Measurements from ENCODE around the gene SLC4A5. TPM values are rescaled to one million over a fixed set of nuclear protein-coding genes. Genes with fewer than 3 reads are reported as not detected.

The SLC4A5 gene
- total RNA-seq, 1 experiment from 2014 or later: 1.8 TPM

- Mint-ChIP-seq H3K4me3 (no peak overlapping the region), H3K9me3 (no peaks in the 10 kb centered on the region), H3K27me3 (ENCODE audit: low read depth) (no peaks in the 10 kb centered on the region), H3K36me3 (peaks cover 62% of the 10 kb centered on the region), H3K27ac (no peak overlapping the region), H3K4me1 (peaks cover 27% of the 10 kb centered on the region)
- ATAC-seq: no peak
- TF ChIP-seq SOX15 (CRISPR knock-in tag; IDR thresholded peaks at IDR 0.05): no peak
- no peak for TF ChIP-seq GTF2I (CRISPR knock-in tag; conservative IDR thresholded peaks at IDR 0.05)
- no peak for TF ChIP-seq ATF1 (CRISPR knock-in tag; IDR thresholded peaks at IDR 0.05)
- no peak for TF ChIP-seq FOXK1 (CRISPR knock-in tag; IDR thresholded peaks at IDR 0.05)
- TF ChIP-seq ZNF396 (CRISPR knock-in tag; IDR thresholded peaks at IDR 0.05; ENCODE audit: borderline replicate concordance): no peak
- TF ChIP-seq ZNF281 (CRISPR knock-in tag; IDR thresholded peaks at IDR 0.05): no peak
- POLR2A ChIA-PET: no interaction called here
- CTCF ChIA-PET: interaction anchor here (1.0 kb wide), 1 partner anchor 35 kb away, joined by 5 read pairs; no protein-coding TSS in a partner anchor
- no peak for DNase-seq (ENCODE audit: low spot score)
Measured at GRCh38 chr2:74369976-74370375, 26.8 kb upstream of the SLC4A5 start.

GRCh38 chr2:74368499-74368898 is 25.3 kb upstream of the SLC4A5 start:
- Mint-ChIP-seq H3K36me3 (peaks cover 73% of the 10 kb centered on the region), H3K27ac (no peak overlapping the region), H3K4me3 (no peak overlapping the region), H3K4me1 (peaks cover 13% of the 10 kb centered on the region), H3K9me3 (no peaks in the 10 kb centered on the region), H3K27me3 (ENCODE audit: low read depth) (no peaks in the 10 kb centered on the region)
- DNase-seq (ENCODE audit: low spot score): no peak
- TF ChIP-seq JAZF1 (CRISPR knock-in tag; IDR thresholded peaks at IDR 0.05): no peak
- no peak for TF ChIP-seq STAT6 (CRISPR knock-in tag; conservative IDR thresholded peaks at IDR 0.05; ENCODE audit: low read depth)
- TF ChIP-seq HMGA2 (CRISPR knock-in tag; IDR thresholded peaks at IDR 0.05): no peak
- no peak for TF ChIP-seq CBFB (CRISPR knock-in tag; IDR thresholded peaks at IDR 0.05; ENCODE audit: low read depth)
- TF ChIP-seq NR1H2 (CRISPR knock-in tag; IDR thresholded peaks at IDR 0.05): no peak
- no peak for TF ChIP-seq IRF2 (CRISPR knock-in tag; IDR thresholded peaks at IDR 0.05; ENCODE audit: borderline replicate concordance, low read depth)
- TF ChIP-seq TP53 (CRISPR knock-in tag; IDR thresholded peaks at IDR 0.05): no peak
- no peak for TF ChIP-seq ETV6 (CRISPR knock-in tag; IDR thresholded peaks at IDR 0.05)
- TF ChIP-seq MLX (CRISPR knock-in tag; IDR thresholded peaks at IDR 0.05): no peak
- TF ChIP-seq PRDM15 (CRISPR knock-in tag; IDR thresholded peaks at IDR 0.05): no peak
- no peak for ATAC-seq
- ChIA-PET POLR2A (no interaction called here), CTCF (no interaction called here)
